ENCODE data around the gene CHI3L1.

DNA sequence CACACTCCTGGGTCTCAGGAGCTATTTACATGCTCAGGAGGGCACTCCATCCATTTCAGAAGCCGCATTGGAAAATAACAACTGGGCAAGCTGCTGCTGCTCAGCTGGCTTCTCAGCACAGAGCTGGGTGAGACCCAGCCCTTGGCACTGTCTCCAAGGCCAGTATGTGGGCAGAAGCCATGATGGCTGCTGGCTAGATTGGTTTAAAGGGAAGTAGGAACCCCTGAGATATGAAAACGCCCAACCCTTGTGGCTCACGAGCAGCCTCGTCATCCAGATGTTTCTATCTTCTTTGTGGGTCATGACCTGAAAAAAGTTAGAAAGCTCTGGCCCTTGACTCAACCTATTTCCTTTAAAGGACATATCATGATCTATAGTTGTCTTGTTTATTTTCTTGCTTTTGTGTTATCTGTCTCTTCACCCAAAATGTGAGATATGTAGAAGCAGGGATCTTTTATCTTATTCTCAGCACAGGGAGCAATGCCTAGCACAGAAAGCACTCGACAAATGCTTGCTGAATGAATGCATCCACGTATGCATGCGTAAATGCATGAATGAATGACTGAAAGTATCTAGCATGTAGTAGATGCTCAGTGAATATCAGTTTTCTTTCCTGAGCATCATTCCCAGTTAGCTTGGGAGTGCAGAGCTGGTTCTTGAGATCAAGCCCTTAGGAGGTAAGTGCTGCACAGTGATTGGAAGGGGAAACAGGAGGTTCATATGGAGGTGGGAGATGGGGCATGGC, 22.4 kb downstream of the CHI3L1 start:
- TF ChIP-seq, protein P1, sequence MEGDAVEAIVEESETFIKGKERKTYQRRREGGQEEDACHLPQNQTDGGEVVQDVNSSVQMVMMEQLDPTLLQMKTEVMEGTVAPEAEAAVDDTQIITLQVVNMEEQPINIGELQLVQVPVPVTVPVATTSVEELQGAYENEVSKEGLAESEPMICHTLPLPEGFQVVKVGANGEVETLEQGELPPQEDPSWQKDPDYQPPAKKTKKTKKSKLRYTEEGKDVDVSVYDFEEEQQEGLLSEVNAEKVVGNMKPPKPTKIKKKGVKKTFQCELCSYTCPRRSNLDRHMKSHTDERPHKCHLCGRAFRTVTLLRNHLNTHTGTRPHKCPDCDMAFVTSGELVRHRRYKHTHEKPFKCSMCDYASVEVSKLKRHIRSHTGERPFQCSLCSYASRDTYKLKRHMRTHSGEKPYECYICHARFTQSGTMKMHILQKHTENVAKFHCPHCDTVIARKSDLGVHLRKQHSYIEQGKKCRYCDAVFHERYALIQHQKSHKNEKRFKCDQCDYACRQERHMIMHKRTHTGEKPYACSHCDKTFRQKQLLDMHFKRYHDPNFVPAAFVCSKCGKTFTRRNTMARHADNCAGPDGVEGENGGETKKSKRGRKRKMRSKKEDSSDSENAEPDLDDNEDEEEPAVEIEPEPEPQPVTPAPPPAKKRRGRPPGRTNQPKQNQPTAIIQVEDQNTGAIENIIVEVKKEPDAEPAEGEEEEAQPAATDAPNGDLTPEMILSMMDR (IDR thresholded peaks at IDR 0.05; ENCODE audit: borderline replicate concordance, extremely low read depth, low read length, poor library complexity, severe bottlenecking): no peak
- TF ChIP-seq EZH2 (IDR thresholded peaks at IDR 0.05; ENCODE audit: borderline replicate concordance, low read depth, low read length, severe bottlenecking): no peak

Data from DND-41 (cell line).